Stimulated activated CD8-positive, alpha-beta memory T cell treated with anti-CD3 and anti-CD28 coated beads, Interleukin-7, amount 100 ng/mL, for 48 hours (primary cell): ENCODE data around the gene THAP4.
"Not testable (repeated sequence)": the region's sequence is repeated elsewhere in the genome, so short reads cannot be mapped to it uniquely, and the experiment has no call there.

ENCODE experiments used
- DNase-seq, 2 donors: peaks; one replicate each; pipeline ENCODE4 v3.0.0-alpha.2; 2020; ENCODE audit warnings: low read depth in 1 of 2; ENCODE audit errors: extremely low read depth in 1 of 2

The THAP4 gene

DNA sequence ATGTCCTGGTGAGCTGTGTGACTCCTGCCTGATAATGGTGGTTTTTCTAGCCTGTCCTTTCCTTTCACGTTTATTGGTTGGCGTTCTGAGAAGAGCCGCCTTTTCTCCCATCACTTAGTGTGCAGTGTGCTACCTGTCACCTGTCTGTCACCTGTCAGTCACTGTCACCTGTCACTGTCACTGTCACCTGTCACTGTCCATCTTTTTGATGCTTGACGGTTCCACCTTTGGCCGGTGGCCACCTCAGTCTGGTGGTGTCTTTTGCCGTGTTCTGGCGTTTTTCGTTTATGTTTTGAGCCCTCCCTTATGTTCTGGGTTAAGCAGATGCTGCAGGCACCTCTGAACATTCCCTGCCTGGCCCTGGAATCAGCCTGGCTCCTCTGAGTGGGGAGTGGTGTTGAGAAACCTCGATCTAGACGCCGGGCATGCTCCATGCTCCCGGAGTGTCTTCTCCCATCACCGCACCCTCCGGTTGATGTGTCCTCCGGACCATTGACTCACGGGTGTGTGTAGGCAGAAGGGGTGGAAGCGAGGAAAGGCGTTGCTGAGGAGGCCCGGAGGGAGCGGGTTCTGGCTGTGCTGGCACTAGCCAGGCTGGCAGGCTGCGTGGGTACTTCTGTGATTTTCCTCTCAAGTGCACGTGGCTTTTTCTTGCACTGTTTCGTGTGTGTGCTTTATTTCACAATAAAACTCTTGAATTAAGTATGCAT, 28.9 kb upstream of the THAP4 start:
- no peak for DNase-seq

DNA sequence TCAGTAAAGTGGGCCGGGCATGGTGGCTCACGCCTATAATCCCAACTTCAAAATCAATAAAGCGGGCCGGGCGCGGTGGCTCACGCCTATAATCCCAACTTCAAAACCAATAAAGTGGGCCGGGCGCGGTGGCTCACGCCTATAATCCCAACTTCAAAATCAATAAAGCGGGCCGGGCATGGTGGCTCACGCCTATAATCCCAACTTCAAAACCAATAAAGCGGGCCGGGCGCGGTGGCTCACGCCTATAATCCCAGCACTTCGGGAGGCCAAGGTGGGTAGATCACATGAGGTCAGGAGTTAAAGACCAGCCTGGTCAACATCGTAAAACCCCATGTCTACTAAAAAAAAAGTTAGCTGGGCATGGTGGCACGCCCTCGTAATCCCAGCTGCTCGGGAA, 25.8 kb upstream of the THAP4 start:
- not testable (repeated sequence) for DNase-seq

DNA sequence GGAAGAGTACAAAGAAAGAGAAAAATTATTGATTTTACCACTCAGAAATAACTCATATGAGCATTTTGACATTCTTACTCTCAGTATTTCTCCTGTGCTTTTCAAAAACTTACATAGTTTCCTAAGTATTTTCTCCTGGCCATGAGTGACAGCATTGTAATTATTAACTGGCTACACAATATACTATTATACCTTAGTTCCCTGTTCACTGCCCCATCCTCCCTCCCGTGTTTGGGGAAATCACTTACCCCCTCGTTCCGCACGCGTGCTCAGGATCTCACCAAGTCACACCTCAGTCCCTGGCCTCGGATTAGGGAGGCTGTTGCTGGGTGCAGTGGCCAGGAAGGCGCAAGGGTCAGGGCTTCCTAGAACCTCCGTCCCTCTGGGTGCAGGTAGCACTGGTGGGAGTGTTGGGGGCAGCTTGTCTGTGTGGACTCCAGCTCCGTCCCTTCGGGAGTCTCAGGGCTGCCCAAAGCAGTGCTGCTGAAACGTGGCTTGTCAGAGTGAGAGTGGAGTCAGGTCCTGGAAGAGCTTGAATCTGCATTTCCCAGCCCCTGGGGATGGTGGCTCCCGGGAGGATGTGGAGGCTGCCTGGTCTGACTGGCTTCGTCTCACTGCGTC, 23.7 kb upstream of the THAP4 start:
- no peak for DNase-seq

DNA sequence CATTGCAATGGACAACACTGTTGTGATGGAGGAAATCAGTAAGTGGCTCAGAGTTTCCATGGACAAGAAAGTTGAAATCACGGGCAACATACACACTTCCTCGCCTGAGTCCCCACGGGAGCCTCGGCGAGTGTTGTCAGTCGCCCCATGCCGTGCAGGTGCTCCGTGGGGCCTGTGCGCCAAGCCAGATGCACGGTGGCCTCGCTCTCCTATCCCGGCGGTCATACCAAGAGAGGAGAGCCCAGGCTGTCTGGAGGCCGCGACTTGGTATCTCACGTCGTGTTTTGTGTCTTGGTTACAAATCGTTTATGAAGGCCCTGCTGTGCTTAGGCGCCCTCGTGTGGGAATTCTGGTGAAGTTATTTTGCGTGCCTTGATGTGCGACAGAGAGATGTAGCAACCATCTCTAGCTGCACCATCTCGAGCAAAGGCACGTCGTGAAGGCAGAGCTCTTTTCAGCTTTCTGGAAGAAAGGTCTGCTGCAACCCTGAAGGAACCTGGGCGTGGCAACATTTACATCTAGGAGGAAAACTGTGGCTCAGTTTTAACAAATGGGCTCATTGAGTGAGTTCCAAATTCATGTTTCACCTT, 22.3 kb upstream of the THAP4 start:
- DNase-seq, result no peak

DNA sequence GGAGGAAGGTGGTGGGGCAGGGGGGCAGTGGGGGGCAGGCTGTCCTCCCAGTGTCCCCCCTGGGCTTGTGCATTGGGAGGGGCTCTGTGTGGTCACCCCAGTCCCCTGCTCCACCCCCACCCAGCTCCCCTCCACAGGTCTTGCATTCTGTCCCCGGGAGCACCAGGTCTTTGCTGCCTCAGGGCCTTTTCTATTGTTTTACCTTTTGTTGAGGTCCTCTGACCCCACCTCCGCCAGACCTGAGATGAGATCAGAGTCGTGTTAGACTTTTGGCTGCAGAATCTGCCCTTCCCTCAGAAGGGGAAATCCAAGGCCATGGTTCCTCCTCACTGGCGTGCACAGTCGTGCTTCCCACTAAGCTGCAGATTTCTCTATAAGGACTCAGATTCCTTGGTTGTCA, 21.3 kb upstream of the THAP4 start:
- no peak for DNase-seq

DNA sequence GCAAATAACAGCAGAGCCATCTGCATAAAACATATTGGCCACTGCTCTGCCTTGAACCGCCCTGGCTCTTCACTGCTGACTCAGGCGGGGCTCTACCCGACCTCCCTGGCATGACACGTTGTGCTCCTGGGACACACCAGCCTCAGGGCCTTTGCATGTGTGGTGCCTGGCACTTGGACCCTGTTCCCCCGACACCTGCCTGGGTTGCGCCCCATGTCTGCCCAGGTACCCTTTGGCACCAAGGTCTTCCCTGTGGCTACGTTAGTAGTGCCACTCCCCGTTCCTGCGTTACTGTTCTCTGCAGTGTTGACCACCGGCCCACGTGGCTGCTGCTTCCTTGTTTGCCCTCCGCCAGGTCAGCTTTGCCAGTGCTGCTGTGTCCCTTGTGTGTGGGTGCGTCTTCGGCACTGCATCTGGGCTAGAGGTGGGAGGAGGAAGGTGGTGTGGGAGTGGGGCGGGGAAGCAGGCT, 20.9 kb upstream of the THAP4 start:
- no peak for DNase-seq

DNA sequence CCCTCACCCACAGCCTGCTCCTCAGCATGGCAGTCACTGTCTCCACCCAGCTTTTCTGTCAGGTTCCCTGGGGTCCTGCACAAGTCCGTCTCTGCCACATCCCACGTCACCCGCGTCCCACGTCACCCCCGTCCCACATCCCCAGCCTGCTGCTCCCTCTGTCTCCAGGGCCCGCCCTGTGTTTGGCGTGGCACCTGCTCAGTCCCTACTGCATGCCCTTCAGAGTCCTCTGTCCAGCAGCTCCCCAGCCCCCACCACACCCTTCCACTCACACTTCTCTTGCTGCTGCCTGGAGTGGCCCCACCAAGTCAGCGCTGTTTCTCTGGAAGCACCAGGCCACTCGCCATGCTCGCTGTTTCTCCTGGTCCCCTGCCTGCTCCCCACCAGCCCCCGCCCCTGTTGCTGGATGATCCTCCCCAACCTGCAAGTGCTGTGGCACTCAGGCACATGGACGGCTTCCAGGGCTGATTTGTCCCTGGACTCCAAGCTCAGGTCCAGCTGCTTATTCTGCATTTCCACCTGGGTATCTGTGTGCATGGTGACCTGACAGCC, 19.3 kb upstream of the THAP4 start:
- no peak for DNase-seq

DNA sequence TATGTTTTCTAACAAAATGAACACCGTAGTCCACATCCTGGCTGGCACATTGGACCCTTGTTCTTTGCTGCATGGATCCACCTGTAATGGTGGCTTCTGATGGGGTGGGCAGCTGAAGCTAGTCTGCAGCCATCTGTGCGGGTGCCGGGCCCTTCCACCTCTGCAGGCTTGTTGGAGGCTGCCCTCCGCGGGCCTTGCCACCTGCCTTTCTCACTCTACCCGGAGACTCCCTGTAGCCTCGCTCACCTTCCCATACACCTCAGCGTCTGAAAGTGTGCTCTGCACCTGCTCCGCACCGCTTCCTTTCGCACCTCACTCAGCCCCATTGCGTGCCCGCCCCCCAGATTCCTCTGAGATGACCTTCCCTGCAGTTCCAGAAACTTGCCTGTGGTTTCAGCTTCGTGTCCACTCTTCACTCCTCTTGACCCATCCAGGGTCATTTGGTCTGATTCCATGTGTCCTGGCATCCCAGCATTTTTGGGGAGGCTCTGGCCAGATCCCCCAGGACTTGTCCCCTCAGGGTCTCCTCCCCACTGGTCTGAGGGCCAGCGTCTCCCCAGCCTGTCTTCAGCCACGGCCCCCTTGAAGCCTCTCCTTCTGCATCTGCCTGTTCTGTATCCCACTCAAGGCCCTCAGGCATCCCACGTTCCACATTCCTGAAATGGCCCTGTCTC, 18.7 kb upstream of the THAP4 start:
- DNase-seq, result no peak

DNA sequence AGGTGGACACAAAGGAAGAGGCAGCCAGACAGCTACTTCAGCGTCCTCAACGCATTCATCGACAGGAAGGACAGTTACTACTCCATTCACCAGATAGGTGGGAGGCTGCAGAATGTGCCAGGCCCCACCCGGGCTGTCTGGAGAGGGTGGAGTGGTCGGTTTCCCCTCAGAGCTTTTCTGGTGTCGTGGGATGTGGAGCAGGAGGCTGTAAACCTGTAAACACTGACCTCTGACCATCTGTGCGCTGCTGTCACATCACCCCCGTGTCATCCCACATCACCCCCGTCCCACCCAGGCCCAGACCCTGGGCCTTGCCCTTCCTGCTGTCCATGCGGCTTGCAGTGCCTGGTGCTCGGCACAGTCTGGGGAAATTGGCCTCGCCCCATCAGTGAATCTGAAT, 17.6 kb upstream of the THAP4 start:
- no peak for DNase-seq

DNA sequence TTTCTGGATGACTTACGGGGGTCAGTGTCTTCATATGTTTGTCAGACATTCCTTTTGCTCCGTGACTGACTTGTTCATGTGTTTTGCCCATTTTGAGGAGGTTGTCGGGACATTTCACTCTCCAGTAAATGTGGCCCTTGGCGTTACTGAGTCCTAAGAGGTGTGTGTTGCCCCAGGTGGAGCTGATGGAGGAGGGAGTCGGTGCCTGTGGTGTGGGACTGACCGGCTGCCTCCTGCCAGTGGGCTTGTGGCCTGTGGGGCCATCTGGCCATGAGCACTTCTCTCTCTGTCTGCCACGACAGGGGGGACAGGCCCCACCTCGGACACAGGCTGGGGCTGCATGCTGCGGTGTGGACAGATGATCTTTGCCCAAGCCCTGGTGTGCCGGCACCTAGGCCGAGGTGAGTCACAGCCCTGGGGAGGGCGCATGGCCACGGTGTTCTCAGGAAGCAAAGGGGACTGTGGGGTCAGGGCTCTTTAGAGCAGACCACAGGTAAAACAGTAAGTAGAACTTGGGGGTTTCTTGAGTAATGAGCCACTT, 16.3 kb upstream of the THAP4 start:
- DNase-seq, result no peak

DNA sequence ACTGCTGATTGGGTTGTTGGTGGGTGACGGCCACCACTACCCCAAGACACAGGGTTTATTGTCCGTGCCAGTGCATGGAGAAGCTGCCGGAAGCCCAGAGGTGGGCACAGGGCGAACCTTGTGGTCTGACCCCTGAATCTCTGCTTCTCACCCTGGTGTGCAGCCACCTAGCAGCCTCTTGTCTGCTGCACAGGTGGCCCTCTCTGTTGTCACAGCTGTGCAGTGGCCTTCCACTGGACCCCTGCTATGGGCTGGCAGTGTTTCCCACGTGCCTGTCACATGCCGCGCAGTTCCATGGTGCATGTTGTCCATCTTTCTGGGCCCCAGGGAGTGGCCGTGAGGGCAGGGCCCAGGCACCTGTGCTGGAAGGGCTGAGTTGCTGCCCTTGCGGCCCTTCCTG, 15.8 kb upstream of the THAP4 start:
- DNase-seq, result no peak

DNA sequence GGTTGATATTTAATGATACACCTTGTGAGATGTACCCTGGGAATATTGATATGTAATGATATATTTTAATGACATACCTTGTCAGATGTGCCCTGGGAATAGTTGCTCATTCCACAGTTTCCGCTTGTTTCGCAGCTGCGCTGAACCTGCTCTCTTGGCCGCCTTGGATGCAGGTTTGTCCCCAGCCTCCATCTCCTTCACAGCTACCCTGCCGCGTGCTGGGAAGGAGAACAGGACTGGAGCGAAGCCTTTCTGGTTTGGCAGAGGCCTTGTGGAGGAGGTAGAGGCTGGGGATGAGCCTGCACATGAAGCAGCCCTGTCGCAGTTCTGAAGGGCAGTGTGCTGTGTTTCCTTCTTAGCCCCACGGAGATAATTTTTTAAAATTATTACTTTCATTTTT, 15.2 kb upstream of the THAP4 start:
- no peak for DNase-seq

DNA sequence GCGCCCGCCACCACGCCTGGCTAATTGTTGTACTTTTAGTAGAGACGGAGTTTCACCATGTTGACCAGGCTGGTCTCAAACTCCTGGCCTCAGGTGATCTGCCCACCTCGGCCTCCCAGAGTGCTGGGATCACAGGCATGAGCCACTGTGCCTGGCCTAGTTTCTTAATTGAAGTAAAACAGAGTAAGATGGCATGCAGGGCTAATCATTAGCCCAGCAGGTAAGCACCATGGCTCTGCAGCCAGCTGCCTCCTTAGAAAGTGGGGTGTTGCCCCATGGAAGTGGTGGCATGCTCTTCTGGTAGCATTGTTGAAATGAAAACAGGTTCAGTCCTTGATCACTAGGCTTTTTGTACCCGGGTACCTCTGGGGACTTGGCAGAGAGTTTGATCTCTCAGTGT, 13.0 kb upstream of the THAP4 start:
- no peak for DNase-seq

DNA sequence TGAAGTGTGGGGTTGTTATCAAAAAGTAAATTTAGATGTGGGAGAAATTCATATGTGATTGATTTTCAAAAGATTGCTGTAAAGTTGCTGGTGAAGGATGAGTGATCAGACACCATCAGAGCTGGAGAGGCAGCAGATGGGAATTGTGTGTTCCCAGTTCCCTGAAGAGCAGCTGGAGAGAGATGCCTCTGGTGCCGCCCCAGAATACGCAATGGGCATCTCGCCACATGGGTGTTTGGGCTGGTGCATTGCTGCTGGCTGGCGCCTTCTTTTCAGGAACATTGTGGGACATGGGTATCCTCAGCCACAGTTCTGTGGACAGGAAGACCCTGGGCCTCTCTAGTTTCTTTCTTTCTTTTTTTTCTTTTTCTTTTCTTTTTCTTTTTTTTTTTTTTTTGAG, 12.4 kb upstream of the THAP4 start:
- DNase-seq, result no peak

DNA sequence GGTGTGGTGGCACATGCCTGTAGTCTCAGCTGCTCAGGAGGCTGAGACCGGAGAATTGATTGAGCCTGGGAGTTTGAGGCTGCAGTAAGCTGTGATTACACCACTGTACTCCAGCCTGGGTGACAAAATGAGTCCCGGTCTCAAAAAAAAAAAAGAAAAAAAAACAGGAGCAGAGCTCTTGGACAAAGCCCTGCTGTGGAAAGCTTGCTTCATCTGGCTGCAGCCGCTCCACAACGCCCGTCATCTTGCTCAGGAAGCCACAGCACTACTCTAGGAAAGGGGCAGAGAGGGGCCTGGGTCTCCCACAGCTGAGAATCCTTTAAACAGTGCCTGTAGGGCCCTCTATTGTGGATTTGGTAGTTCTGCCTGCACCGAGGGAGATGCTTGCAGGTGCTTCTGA, 11.5 kb upstream of the THAP4 start:
- no peak for DNase-seq

DNA sequence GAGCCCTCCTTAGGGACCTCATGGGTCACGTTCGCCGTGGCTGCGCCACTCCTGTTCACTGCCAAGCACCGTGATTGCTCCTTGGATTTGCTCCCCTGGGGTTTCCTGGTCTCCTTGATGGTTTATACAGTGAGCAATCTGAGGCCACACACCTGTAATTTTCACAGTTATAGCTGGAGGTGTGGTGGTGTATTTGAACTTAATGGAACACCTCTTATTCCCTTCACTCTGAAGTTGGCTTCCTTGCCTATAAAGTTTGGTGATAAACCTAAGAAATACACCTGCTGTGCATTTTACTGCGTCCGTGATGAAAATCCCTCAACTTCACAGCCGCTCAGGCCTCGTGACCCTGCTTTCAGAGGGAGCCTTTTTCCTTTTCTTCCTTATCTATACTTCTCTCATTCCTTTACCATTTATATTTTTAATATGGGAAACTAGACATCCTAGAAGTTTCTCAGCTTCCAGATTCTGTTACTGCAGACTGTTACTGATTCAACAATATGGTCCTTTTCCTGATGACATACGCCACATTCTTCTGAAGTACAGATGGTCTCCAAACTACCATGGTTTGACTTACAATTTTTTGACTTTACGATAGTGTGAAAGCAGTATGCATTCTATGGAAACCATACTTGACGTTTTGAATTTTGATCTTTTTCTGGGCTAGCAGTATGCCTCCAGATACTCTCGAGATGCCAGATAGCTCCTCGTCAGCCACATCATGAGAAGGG, 9.1 kb upstream of the THAP4 start:
- no peak for DNase-seq

DNA sequence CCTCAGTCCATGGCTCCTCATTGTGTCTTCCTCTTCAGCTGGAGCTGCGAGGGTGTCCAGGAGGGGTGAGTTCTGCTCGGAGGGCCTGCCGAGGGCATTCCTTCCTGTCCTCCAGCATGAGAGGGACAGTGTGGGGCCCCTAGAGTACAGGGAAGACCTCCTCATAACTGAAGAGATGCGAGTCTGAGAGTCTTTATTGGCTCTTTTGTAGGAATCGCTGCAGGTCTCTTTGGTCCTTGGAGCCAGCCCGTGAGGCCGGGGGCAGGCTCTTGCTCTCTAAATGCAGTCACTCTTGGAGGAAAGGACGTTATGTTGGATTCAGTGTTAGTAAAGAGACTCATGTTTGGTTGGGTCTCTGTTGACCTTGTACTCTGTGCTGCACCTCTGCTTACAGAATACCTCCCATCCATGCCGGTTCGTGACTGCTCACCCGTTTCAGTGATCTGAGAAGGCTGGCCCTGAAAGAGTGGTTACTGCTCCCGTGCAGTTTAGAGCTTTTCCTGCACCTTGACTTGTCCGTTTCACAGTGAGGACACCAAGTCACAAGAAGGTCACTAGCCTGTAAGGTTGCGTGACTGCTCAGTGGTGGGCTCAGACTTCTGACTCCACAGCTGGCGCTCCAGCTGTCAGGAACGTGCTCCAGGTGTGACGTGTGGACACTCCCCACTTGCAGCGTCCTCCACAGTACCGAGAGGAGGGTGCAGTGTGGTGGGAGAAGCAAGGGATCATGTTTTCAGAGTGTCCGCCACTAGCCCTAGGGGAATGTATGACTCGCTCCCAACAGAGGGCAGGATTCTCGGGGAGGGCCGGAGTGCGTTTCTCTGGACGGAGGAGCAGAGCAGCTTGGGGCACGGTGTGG, 8.3 kb upstream of the THAP4 start:
- DNase-seq, result no peak

DNA sequence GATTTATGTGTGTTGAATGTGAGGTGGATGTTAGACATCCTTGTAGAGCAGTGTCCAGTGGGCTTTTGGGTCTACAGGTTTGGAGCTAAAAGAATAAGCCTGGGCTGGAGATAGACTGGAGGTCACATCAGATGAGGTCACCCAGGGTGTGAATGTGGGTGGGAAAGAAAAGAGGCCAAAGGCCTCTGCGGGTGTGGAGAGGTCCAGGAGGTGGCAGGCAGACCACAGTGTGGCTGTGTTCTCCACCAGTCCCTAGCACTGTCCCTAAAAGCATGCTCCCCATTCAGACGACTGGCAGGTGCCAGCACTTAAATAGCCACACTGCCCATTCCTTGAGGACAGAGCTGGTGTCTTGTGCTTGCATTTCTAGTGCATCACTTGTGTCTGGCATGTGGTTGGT, 4.7 kb upstream of the THAP4 start:
- DNase-seq, result no peak

DNA sequence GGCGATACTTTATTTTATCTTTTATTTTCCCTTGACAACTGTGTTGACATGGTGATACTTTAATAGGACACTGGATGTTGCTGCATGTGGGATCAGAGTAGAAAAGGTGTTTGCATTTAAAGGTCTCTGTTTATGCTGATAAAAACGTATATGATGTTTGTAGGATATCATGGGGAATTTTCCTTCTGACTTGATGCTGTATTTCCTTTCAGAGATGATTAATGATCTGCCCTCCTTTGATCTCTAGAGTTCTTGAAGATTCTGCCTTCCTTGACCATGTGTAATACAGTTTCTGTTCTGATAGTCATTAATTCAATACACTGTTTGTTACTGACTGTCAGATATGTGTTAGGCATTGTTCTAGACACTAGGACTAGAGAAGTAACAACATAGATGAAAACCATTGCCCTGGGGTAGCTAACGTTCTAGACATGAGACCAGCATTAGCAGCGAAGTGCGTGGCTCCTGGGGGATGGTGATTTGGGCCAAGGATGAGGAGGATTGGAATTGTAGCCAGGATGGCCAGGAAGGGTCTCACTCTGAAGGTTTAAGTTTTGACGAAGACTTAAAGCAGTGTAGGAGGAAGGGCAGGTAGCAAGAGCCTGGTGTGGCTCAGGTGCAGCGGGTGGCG, 3.3 kb upstream of the THAP4 start:
- no peak for DNase-seq
